Lower leg skin (tissue), 3 donors: ENCODE results near the gene ASIC4.

ENCODE experiments used
- POLR2A ChIP-seq, 2 donors: fragments of 450-650 bp; IDR thresholded peaks; one replicate each; pipeline ENCODE4 v1.6.1; 2016 to 2017; ENCODE audit warnings: antibody characterized with exemption in 2 of 2, mild to moderate bottlenecking in 1 of 2, moderate library complexity in 1 of 2
- TF ChIP-seq, protein P1 (sequence below), 3 donors: fragments of 450-650 bp; IDR thresholded peaks; one replicate each; pipeline ENCODE4 v1.5.1; 2016; ENCODE audit warnings: antibody characterized with exemption in 3 of 3, mild to moderate bottlenecking in 3 of 3, moderate library complexity in 2 of 3

DNA sequence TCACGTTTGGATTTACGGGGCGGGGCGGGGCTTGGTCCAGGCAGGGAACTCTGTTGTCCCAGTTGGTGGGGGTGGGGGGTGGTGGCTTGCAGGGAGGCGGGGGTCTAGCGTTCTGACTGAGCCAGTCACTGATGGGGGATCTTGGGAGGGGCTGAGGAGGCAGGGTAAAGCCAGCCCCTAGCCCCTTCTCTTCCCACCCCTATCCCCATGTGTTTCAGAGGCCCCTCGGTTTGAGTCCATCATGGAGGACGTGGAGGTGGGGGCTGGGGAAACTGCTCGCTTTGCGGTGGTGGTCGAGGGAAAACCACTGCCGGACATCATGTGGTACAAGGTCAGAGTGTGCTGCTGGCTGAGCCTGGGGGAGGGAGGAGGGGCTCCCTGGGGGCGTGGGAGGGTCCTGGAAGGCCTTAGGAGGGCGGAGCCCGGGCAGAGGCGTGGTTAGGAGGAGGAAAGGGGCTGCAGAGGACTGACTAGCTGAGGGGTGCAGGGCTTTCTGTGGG lies 37.6 kb upstream of the ASIC4 start:
- TF ChIP-seq, protein P1, sequence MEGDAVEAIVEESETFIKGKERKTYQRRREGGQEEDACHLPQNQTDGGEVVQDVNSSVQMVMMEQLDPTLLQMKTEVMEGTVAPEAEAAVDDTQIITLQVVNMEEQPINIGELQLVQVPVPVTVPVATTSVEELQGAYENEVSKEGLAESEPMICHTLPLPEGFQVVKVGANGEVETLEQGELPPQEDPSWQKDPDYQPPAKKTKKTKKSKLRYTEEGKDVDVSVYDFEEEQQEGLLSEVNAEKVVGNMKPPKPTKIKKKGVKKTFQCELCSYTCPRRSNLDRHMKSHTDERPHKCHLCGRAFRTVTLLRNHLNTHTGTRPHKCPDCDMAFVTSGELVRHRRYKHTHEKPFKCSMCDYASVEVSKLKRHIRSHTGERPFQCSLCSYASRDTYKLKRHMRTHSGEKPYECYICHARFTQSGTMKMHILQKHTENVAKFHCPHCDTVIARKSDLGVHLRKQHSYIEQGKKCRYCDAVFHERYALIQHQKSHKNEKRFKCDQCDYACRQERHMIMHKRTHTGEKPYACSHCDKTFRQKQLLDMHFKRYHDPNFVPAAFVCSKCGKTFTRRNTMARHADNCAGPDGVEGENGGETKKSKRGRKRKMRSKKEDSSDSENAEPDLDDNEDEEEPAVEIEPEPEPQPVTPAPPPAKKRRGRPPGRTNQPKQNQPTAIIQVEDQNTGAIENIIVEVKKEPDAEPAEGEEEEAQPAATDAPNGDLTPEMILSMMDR (IDR thresholded peaks at IDR 0.05) = no peak
- no peak for TF ChIP-seq POLR2A (IDR thresholded peaks at IDR 0.05)
